ENCODE data around the gene APMAP.

APMAP gene

GRCh38 chr20:24965065-24965919, 27.3 kb downstream of the APMAP start:
- no peak for DNase-seq (ENCODE audit: low read depth)
- no peak overlapping the region for H3K4me3 ChIP-seq (replicated peaks; ENCODE audit: low read depth, low read length)
- no peak for TF ChIP-seq CTCF (IDR thresholded peaks at IDR 0.05; ENCODE audit: low read length, missing control alignments)

- no peak for DNase-seq (ENCODE audit: low read depth)
- no peak overlapping the region for H3K4me3 ChIP-seq (replicated peaks; ENCODE audit: low read depth, low read length)
- no peak for TF ChIP-seq CTCF (IDR thresholded peaks at IDR 0.05; ENCODE audit: low read length, missing control alignments)
These were observed 28.1 kb downstream of the APMAP start for GRCh38 chr20:24964506-24964840.

- H3K4me3 ChIP-seq (replicated peaks; ENCODE audit: low read depth, low read length) = no peak overlapping the region
- no peak for DNase-seq (ENCODE audit: low read depth)
- no peak for TF ChIP-seq CTCF (IDR thresholded peaks at IDR 0.05; ENCODE audit: low read length, missing control alignments)
These were observed 28.7 kb downstream of the APMAP start for GRCh38 chr20:24963672-24964505.

GRCh38 chr20:24962510-24962909, 30.0 kb downstream of the APMAP start:
- H3K4me3 ChIP-seq (replicated peaks; ENCODE audit: low read depth, low read length) = no peak overlapping the region
- DNase-seq (ENCODE audit: low read depth) = no peak
- TF ChIP-seq CTCF (IDR thresholded peaks at IDR 0.05; ENCODE audit: low read length, missing control alignments) = no peak

- DNase-seq (ENCODE audit: low read depth) = no peak
- H3K4me3 ChIP-seq (replicated peaks; ENCODE audit: low read depth, low read length) = no peak overlapping the region
- no peak for TF ChIP-seq CTCF (IDR thresholded peaks at IDR 0.05; ENCODE audit: low read length, missing control alignments)
These were observed 30.4 kb downstream of the APMAP start for GRCh38 chr20:24962182-24962492.

- no peak for DNase-seq (ENCODE audit: low read depth)
- H3K4me3 ChIP-seq (replicated peaks; ENCODE audit: low read depth, low read length) = no peak overlapping the region
- TF ChIP-seq CTCF (IDR thresholded peaks at IDR 0.05; ENCODE audit: low read length, missing control alignments) = no peak
These were observed 31.0 kb downstream of the APMAP start for GRCh38 chr20:24961384-24962181.

Data from fibroblast of pulmonary artery (primary cell).